Hepatocyte (in vitro differentiated cells): Measurements from ENCODE around the gene PPEF1. TPM values are rescaled to one million over a fixed set of nuclear protein-coding genes. Genes with fewer than 3 reads are reported as not detected.

ENCODE experiments used
- DNase-seq: peaks from one replicate; pipeline ENCODE4 v3.0.0-alpha.2; 2016; ENCODE audit warnings: low spot score
- H2AFZ ChIP-seq: fragments of 200-600 bp; sonication (generic); 2 replicates; pipeline ENCODE4 v1.6.0; 2016; ENCODE audit warnings: antibody characterized with exemption, mild to moderate bottlenecking
- H3K27ac ChIP-seq: fragments of 200-600 bp; sonication (generic); 2 replicates; pipeline ENCODE4 v1.5.1; 2016; ENCODE audit warnings: mild to moderate bottlenecking
- H3K27me3 ChIP-seq: fragments of 200-600 bp; sonication (generic); 2 replicates; pipeline ENCODE4 v1.6.1; 2016
- H3K36me3 ChIP-seq: fragments of 200-600 bp; sonication (generic); replicated peaks from 2 replicates; pipeline ENCODE4 v1.5.1; 2016; ENCODE audit warnings: low read depth; ENCODE audit not compliant: insufficient read depth
- H3K4me1 ChIP-seq: fragments of 200-600 bp; sonication (generic); 2 replicates; pipeline ENCODE4 v1.5.1; 2016; ENCODE audit warnings: mild to moderate bottlenecking, moderate library complexity; ENCODE audit not compliant: insufficient read depth
- H3K4me2 ChIP-seq: fragments of 200-600 bp; sonication (generic); 2 replicates; pipeline ENCODE4 v1.6.0; 2016
- H3K4me3 ChIP-seq: fragments of 200-600 bp; sonication (generic); 2 replicates; pipeline ENCODE4 v1.5.1; 2016; ENCODE audit warnings: mild to moderate bottlenecking
- H3K79me2 ChIP-seq: fragments of 200-600 bp; sonication (generic); 2 replicates; pipeline ENCODE4 v1.6.0; 2017; ENCODE audit warnings: mild to moderate bottlenecking
- H3K9me2 ChIP-seq: fragments of 200-600 bp; sonication (generic); replicated peaks from 2 replicates; pipeline ENCODE4 v1.6.0; 2017; ENCODE audit warnings: mild to moderate bottlenecking; ENCODE audit not compliant: insufficient read depth
- H3K9me3 ChIP-seq: fragments of 200-600 bp; sonication (generic); 2 replicates; pipeline ENCODE4 v1.5.1; 2016; ENCODE audit warnings: low read depth, mild to moderate bottlenecking
- H4K20me1 ChIP-seq: fragments of 200-600 bp; sonication (generic); 2 replicates; pipeline ENCODE4 v1.6.0; 2016; ENCODE audit warnings: mild to moderate bottlenecking; ENCODE audit not compliant: insufficient read depth, poor library complexity, severe bottlenecking
- CTCF ChIP-seq: fragments of 200-600 bp; sonication (generic); IDR thresholded peaks from 2 replicates; pipeline ENCODE4 v1.5.1; 2016; ENCODE audit warnings: antibody characterized with exemption, mild to moderate bottlenecking; ENCODE audit not compliant: poor library complexity
- EZH2 ChIP-seq: fragments of 200-600 bp; sonication (generic); IDR thresholded peaks from 2 replicates; pipeline ENCODE4 v1.6.1; 2016; ENCODE audit warnings: antibody characterized with exemption, mild to moderate bottlenecking, borderline replicate concordance
- EZH2phosphoT487 ChIP-seq: fragments of 200-600 bp; sonication (generic); IDR thresholded peaks from one replicate; pipeline ENCODE4 v1.6.1; 2018; ENCODE audit warnings: antibody characterized with exemption, mild to moderate bottlenecking, low read depth, moderate library complexity; ENCODE audit not compliant: unreplicated experiment, severe bottlenecking
- WGBS: methylation state at CpG from one replicate; pipeline ENCODE4 v1.1.6; 2016; ENCODE audit warnings: low lambda C conversion rate; ENCODE audit errors: missing lambda C conversion rate; 5-methylcytosine and 5-hydroxymethylcytosine counted together
- polyA plus RNA-seq: library from polyadenylated mRNA; unstranded; fragments of >200 nt; fragmentation: Nextera tagmentation; extraction: Ambion mirVana; gene quantifications from 2 replicates; pipeline ENCODE4 v1.2.1, GENCODE V29; 2016
- total RNA-seq: library from RNA; depleted of rRNA; stranded (reverse); fragments of >200 nt; gene quantifications from 2 replicates; pipeline ENCODE4 v1.2.3, GENCODE V29; 2014

The PPEF1 gene
- total and polyA plus RNA-seq, 2 experiments from 2014 or later, result 0.22 to 3.1 TPM

- H3K79me2 ChIP-seq, result no peaks in the 10 kb centered on the region
- peak overlapping the region; percentile 59 for H3K27ac ChIP-seq
- TF ChIP-seq CTCF (no peak), EZH2 (no peak), EZH2phosphoT487 (no peak)
- 92% methylated on average over 8 of the region's 8 CpGs for WGBS
- no peak overlapping the region for H3K4me2 ChIP-seq
- no peaks in the 10 kb centered on the region for H3K4me1 ChIP-seq
- DNase-seq, result no peak
- H3K27me3 ChIP-seq, result no peaks in the 10 kb centered on the region
- no peaks in the 10 kb centered on the region for H3K9me2 ChIP-seq
- no peaks in the 10 kb centered on the region for H4K20me1 ChIP-seq
- H3K36me3 ChIP-seq, result no peaks in the 10 kb centered on the region
- no peak overlapping the region for H2AFZ ChIP-seq
- H3K4me3 ChIP-seq, result no peak overlapping the region
- H3K9me3 ChIP-seq, result no peaks in the 10 kb centered on the region
These were observed 165.2 kb downstream of the PPEF1 start for GRCh38 chrX:18872621-18873020.

- Histone ChIP-seq H3K27me3 (no peaks in the 10 kb centered on the region), H3K4me1 (no peaks in the 10 kb centered on the region), H3K4me2 (no peak overlapping the region), H3K79me2 (no peaks in the 10 kb centered on the region), H4K20me1 (no peaks in the 10 kb centered on the region), H3K27ac (peak overlapping the region; percentile 59), H3K9me2 (no peaks in the 10 kb centered on the region), H2AFZ (no peak overlapping the region), H3K9me3 (no peaks in the 10 kb centered on the region), H3K4me3 (no peak overlapping the region), H3K36me3 (no peaks in the 10 kb centered on the region)
- no peak for DNase-seq
- WGBS, result 85% methylated on average over 27 of the region's 27 CpGs
- TF ChIP-seq EZH2, result no peak
- no peak for TF ChIP-seq EZH2phosphoT487
- no peak for TF ChIP-seq CTCF
These were observed 165.8 kb downstream of the PPEF1 start for GRCh38 chrX:18873189-18873791.

- H3K27ac ChIP-seq, result no peak overlapping the region
- TF ChIP-seq CTCF, result no peak
- no peaks in the 10 kb centered on the region for H3K9me3 ChIP-seq
- H3K4me2 ChIP-seq, result no peak overlapping the region
- H3K9me2 ChIP-seq, result no peaks in the 10 kb centered on the region
- no peaks in the 10 kb centered on the region for H3K27me3 ChIP-seq
- no peak overlapping the region for H3K4me3 ChIP-seq
- H3K79me2 ChIP-seq, result no peaks in the 10 kb centered on the region
- H3K4me1 ChIP-seq, result no peaks in the 10 kb centered on the region
- no peak overlapping the region for H2AFZ ChIP-seq
- 87% methylated on average over 12 of the region's 12 CpGs for WGBS
- H3K36me3 ChIP-seq, result no peaks in the 10 kb centered on the region
- peak; percentile 2 for DNase-seq
- H4K20me1 ChIP-seq, result no peaks in the 10 kb centered on the region
These were observed 166.4 kb downstream of the PPEF1 start for GRCh38 chrX:18873836-18874235.
